ENCODE data around the gene STK4. TPM values are rescaled to one million over a fixed set of nuclear protein-coding genes. Genes with fewer than 3 reads are reported as not detected.

Gene STK4
- total RNA-seq, 1 donor from 2014 or later = 25.8 TPM

DNA sequence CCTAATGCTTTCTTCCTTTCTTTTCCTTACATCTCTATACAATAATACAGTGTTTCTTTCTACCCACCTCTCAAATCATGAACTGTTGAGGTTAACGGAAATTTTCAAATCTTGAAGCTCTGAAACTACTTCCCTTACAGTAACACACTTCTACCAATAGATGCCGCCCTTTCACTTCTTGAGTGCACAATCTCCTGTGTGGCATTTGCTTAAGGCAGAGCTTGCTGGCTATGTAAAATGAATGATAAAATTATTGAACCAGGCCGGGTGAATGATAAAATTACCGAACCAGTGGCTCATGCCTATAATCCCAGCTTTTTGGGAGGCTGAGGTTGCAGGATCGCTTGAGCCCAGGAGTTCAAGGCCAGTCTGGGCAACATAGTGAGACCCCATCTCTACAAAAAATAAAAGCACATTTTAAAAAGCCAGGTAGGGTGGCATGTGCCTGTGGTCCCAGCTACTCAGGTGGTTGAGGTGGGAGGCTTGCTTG, 77.8 kb downstream of the STK4 start:
- Histone ChIP-seq H3K27me3 (no peaks in the 10 kb centered on the region), H3K9me3 (no peaks in the 10 kb centered on the region), H3K27ac (no peak overlapping the region), H3K4me1 (peaks cover 23% of the 10 kb centered on the region), H3K4me3 (no peak overlapping the region), H3K36me3 (no peaks in the 10 kb centered on the region)
- no peak for DNase-seq (ENCODE audit: extremely low spot score in 2 of 2)
- intact Hi-C loops (cut with DNase I) = no loop called here
- peak; percentile 25 to 70 (median 56) for TF ChIP-seq CTCF (IDR thresholded peaks at IDR 0.05)
- no peak for TF ChIP-seq POLR2A (IDR thresholded peaks at IDR 0.05)
- TF ChIP-seq POLR2AphosphoS5 (IDR thresholded peaks at IDR 0.05; ENCODE audit: insufficient read depth in 1 of 2, low read depth in 1 of 2) = no peak

DNA sequence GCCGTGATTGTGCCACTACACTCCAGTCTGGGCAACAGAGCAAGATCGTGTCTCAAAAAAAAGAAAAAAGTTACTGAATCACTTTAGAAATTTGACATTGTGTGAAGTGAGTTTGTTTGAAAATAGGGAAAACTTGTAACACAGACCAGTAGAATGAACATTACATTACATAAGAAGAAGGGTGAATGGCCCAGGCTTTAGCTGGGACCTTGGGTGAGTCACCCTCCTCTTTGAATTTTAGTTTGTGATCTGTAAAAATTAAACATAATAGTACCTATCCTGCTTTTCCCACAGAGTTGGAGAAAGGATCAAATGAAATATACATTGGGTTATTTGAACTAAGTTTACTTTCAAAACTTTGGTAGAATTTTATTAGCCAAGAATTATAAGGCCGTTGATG, 78.3 kb downstream of the STK4 start:
- intact Hi-C loops (cut with DNase I) = no loop called here
- no peaks in the 10 kb centered on the region for H3K9me3 ChIP-seq
- peaks cover 25% of the 10 kb centered on the region for H3K4me1 ChIP-seq
- no peak overlapping the region for H3K27ac ChIP-seq
- H3K36me3 ChIP-seq = no peaks in the 10 kb centered on the region
- no peak overlapping the region for H3K4me3 ChIP-seq
- TF ChIP-seq CTCF (IDR thresholded peaks at IDR 0.05) (no peak), POLR2AphosphoS5 (IDR thresholded peaks at IDR 0.05; ENCODE audit: insufficient read depth in 1 of 2, low read depth in 1 of 2) (no peak), POLR2A (IDR thresholded peaks at IDR 0.05) (no peak)
- DNase-seq (ENCODE audit: extremely low spot score in 2 of 2) = no peak
- no peaks in the 10 kb centered on the region for H3K27me3 ChIP-seq

- Histone ChIP-seq H3K36me3 (no peaks in the 10 kb centered on the region), H3K4me1 (peaks cover 21% of the 10 kb centered on the region), H3K27ac (no peak overlapping the region), H3K9me3 (no peaks in the 10 kb centered on the region), H3K27me3 (no peaks in the 10 kb centered on the region), H3K4me3 (no peak overlapping the region)
- DNase-seq (ENCODE audit: extremely low spot score in 2 of 2) = no peak
- no peak for TF ChIP-seq CTCF (IDR thresholded peaks at IDR 0.05)
- TF ChIP-seq POLR2AphosphoS5 (IDR thresholded peaks at IDR 0.05; ENCODE audit: insufficient read depth in 1 of 2, low read depth in 1 of 2) = no peak
- TF ChIP-seq POLR2A (IDR thresholded peaks at IDR 0.05) = no peak
- intact Hi-C loops (cut with DNase I) = no loop called here
Measured at GRCh38 chr20:45047581-45048119, 81.3 kb downstream of the STK4 start.

- no peak for TF ChIP-seq POLR2A (IDR thresholded peaks at IDR 0.05)
- TF ChIP-seq POLR2AphosphoS5 (IDR thresholded peaks at IDR 0.05; ENCODE audit: insufficient read depth in 1 of 2, low read depth in 1 of 2) = no peak
- TF ChIP-seq CTCF (IDR thresholded peaks at IDR 0.05) = no peak
- intact Hi-C loops (cut with DNase I) = no loop called here
- H3K4me1 ChIP-seq = peaks cover 12% of the 10 kb centered on the region
- H3K9me3 ChIP-seq = no peaks in the 10 kb centered on the region
- H3K27me3 ChIP-seq = no peaks in the 10 kb centered on the region
- H3K36me3 ChIP-seq = peaks cover 0 to 6% of the 10 kb centered on the region in 2 donors
- H3K27ac ChIP-seq = no peak overlapping the region
- H3K4me3 ChIP-seq = no peak overlapping the region
- no peak for DNase-seq (ENCODE audit: extremely low spot score in 2 of 2)
Measured at GRCh38 chr20:45049438-45049837, 83.1 kb downstream of the STK4 start.

- no peaks in the 10 kb centered on the region for H3K9me3 ChIP-seq
- H3K27ac ChIP-seq = no peak overlapping the region
- no peak overlapping the region for H3K4me3 ChIP-seq
- H3K36me3 ChIP-seq = peaks cover 0 to 6% of the 10 kb centered on the region in 2 donors
- peaks cover 11% of the 10 kb centered on the region for H3K4me1 ChIP-seq
- no peak for DNase-seq (ENCODE audit: extremely low spot score in 2 of 2)
- TF ChIP-seq POLR2A (IDR thresholded peaks at IDR 0.05) = no peak
- TF ChIP-seq POLR2AphosphoS5 (IDR thresholded peaks at IDR 0.05; ENCODE audit: insufficient read depth in 1 of 2, low read depth in 1 of 2) = no peak
- no peak for TF ChIP-seq CTCF (IDR thresholded peaks at IDR 0.05)
- no peaks in the 10 kb centered on the region for H3K27me3 ChIP-seq
- intact Hi-C loops (cut with DNase I) = no loop called here
Measured at GRCh38 chr20:45049904-45050471, 83.7 kb downstream of the STK4 start.

Data from vagina (tissue), 2 donors.